ENCODE results near the gene POFUT1.
"Not testable (repeated sequence)": the region's sequence is repeated elsewhere in the genome, so short reads cannot be mapped to it uniquely, and the experiment has no call there.

The POFUT1 gene

DNA sequence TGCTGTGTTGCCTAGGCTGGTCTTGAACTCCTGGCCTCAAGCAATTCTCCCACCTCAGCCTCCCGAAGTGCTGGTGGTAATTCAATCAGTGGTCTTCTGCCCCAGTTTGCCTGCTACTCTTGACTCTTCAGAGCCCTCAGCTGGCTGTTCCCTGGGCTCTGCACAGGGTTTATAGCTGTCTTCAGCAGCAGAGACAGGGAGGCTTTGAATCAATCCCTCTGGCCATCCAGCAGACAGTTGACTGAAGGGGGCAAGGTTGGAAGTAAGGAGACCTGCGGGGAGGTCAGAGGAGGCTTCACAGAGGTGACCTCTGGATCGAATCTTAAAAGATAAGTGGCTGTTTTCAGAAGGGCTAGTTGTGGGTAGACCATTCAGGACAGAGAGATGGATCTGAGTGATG, 43.8 kb downstream of the POFUT1 start:
- Histone ChIP-seq H2AFZ (ENCODE audit: low read length) (no peak overlapping the region), H3K4ac (ENCODE audit: low read length) (no peak overlapping the region), H3K9me3 (replicated peaks in 1 of 2; ENCODE audit: control insufficient read depth in 2 of 2, insufficient read depth in 1 of 2, low read depth in 1 of 2, low read length in 2 of 2) (no peaks in the 10 kb centered on the region), H3K4me2 (ENCODE audit: insufficient read depth, low read length, poor library complexity, severe bottlenecking) (no peak overlapping the region), H3K14ac (ENCODE audit: low read length) (no peak overlapping the region), H2BK15ac (ENCODE audit: low read length) (no peak overlapping the region), H3K27me3 (ENCODE audit: control insufficient read depth in 3 of 3, insufficient read depth in 3 of 3, low read depth in 1 of 3, low read length in 3 of 3) (no peaks in the 10 kb centered on the region), H3K23ac (ENCODE audit: low read depth, low read length, poor library complexity) (no peak overlapping the region), H3K4me1 (ENCODE audit: control insufficient read depth in 2 of 2, insufficient read depth in 1 of 2, low read depth in 1 of 2, low read length in 2 of 2) (no peaks in the 10 kb centered on the region), H3K36me3 (replicated peaks in 1 of 2; ENCODE audit: control insufficient read depth in 2 of 2, insufficient read depth in 2 of 2, low read length in 2 of 2) (no peaks in the 10 kb centered on the region), H3K4me3 (ENCODE audit: low read length in 2 of 2) (no peak overlapping the region), H3K27ac (replicated peaks; ENCODE audit: low read length) (no peak overlapping the region), H4K8ac (ENCODE audit: low read depth, low read length) (no peak overlapping the region), H3K79me1 (ENCODE audit: low read depth, low read length) (no peaks in the 10 kb centered on the region), H3K18ac (ENCODE audit: low read length) (peak overlapping the region; percentile 19), H2BK5ac (ENCODE audit: low read length) (no peak overlapping the region), H2BK12ac (ENCODE audit: low read length) (no peak overlapping the region), H2AK5ac (ENCODE audit: low read depth, low read length) (no peak overlapping the region), H4K91ac (ENCODE audit: low read depth, low read length, poor library complexity) (no peak overlapping the region), H3K9ac (ENCODE audit: low read depth, low read length, poor library complexity) (no peak overlapping the region), H2BK120ac (ENCODE audit: low read depth, low read length) (no peak overlapping the region)
- no peak for DNase-seq (ENCODE audit: low spot score)
- no CpG with 5 or more reads among the region's 3 CpGs for WGBS, 2 donors (ENCODE audit: extremely low coverage in 2 of 2, insufficient read length in 2 of 2, insufficient replicate concordance in 1 of 2)

DNA sequence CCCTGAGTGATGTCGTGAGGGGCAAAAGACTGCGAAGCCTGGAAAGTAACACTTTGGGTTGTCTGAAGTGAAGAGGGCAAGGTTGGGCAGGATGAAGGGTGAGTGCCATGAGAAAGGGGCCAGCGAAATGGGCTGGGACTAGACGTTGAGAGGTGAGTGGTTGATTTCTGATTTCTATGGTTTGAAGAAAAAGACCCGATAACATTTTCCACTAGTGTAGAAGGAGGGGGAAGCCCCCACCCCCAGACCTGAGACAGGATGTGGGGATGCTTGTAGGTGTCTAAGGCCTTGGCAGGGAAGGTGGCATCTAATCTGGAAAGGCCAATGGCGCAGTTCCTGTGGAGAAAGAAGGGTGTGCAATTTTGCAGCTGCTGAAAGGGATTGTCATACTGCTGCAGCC, 44.5 kb downstream of the POFUT1 start:
- Histone ChIP-seq H4K8ac (ENCODE audit: low read depth, low read length) (no peak overlapping the region), H2BK12ac (ENCODE audit: low read length) (no peak overlapping the region), H3K23ac (ENCODE audit: low read depth, low read length, poor library complexity) (no peak overlapping the region), H2BK15ac (ENCODE audit: low read length) (no peak overlapping the region), H3K9ac (ENCODE audit: low read depth, low read length, poor library complexity) (no peak overlapping the region), H3K4me1 (ENCODE audit: control insufficient read depth in 2 of 2, insufficient read depth in 1 of 2, low read depth in 1 of 2, low read length in 2 of 2) (no peaks in the 10 kb centered on the region), H3K18ac (ENCODE audit: low read length) (no peak overlapping the region), H2BK5ac (ENCODE audit: low read length) (no peak overlapping the region), H3K9me3 (replicated peaks in 1 of 2; ENCODE audit: control insufficient read depth in 2 of 2, insufficient read depth in 1 of 2, low read depth in 1 of 2, low read length in 2 of 2) (no peaks in the 10 kb centered on the region), H4K91ac (ENCODE audit: low read depth, low read length, poor library complexity) (no peak overlapping the region), H2AFZ (ENCODE audit: low read length) (no peak overlapping the region), H2BK120ac (ENCODE audit: low read depth, low read length) (no peak overlapping the region), H3K4me3 (ENCODE audit: low read length in 2 of 2) (no peak overlapping the region), H3K79me1 (ENCODE audit: low read depth, low read length) (no peaks in the 10 kb centered on the region), H3K4ac (ENCODE audit: low read length) (no peak overlapping the region), H3K27me3 (ENCODE audit: control insufficient read depth in 3 of 3, insufficient read depth in 3 of 3, low read depth in 1 of 3, low read length in 3 of 3) (no peaks in the 10 kb centered on the region), H3K14ac (ENCODE audit: low read length) (no peak overlapping the region), H2AK5ac (ENCODE audit: low read depth, low read length) (no peak overlapping the region), H3K36me3 (replicated peaks in 1 of 2; ENCODE audit: control insufficient read depth in 2 of 2, insufficient read depth in 2 of 2, low read length in 2 of 2) (no peaks in the 10 kb centered on the region), H3K4me2 (ENCODE audit: insufficient read depth, low read length, poor library complexity, severe bottlenecking) (no peak overlapping the region), H3K27ac (replicated peaks; ENCODE audit: low read length) (no peak overlapping the region)
- no CpG with 5 or more reads among the region's 6 CpGs for WGBS, 2 donors (ENCODE audit: extremely low coverage in 2 of 2, insufficient read length in 2 of 2, insufficient replicate concordance in 1 of 2)
- DNase-seq (ENCODE audit: low spot score): no peak

DNA sequence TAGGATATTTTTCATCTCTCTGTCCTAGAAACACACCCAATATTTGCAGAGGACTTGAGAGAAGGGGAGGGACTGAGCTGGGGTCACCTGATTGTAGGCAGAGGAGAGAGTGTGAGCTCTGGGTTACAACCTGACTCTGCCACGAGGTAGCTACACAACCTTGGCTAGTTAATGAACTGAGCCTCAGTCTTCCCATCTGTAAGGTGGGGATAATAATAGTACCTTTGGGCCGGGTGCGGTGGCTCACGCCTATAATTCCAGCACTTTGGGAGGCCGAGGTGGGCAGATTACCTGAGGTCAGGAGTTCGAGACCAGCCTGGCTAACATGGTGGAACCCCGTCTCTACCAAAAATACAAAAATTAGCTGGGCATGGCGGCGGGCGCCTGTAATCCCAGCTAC, 53.3 kb downstream of the POFUT1 start:
- WGBS, 2 donors (ENCODE audit: extremely low coverage in 2 of 2, insufficient read length in 2 of 2, insufficient replicate concordance in 1 of 2): no CpG with 5 or more reads among the region's 10 CpGs
- DNase-seq (ENCODE audit: low spot score); H2BK12ac ChIP-seq (ENCODE audit: low read length); H4K91ac ChIP-seq (ENCODE audit: low read depth, low read length, poor library complexity); H2BK120ac ChIP-seq (ENCODE audit: low read depth, low read length); H3K18ac ChIP-seq (ENCODE audit: low read length); H3K4ac ChIP-seq (ENCODE audit: low read length); H3K79me1 ChIP-seq (ENCODE audit: low read depth, low read length); H3K4me3 ChIP-seq (ENCODE audit: low read length in 2 of 2); H3K27ac ChIP-seq (replicated peaks; ENCODE audit: low read length); H2AFZ ChIP-seq (ENCODE audit: low read length); H3K4me2 ChIP-seq (ENCODE audit: insufficient read depth, low read length, poor library complexity, severe bottlenecking); H2BK15ac ChIP-seq (ENCODE audit: low read length); H3K9me3 ChIP-seq (replicated peaks in 1 of 2; ENCODE audit: control insufficient read depth in 2 of 2, insufficient read depth in 1 of 2, low read depth in 1 of 2, low read length in 2 of 2); H3K23ac ChIP-seq (ENCODE audit: low read depth, low read length, poor library complexity); H2BK5ac ChIP-seq (ENCODE audit: low read length); H3K36me3 ChIP-seq (replicated peaks in 1 of 2; ENCODE audit: control insufficient read depth in 2 of 2, insufficient read depth in 2 of 2, low read length in 2 of 2); H3K9ac ChIP-seq (ENCODE audit: low read depth, low read length, poor library complexity); H3K14ac ChIP-seq (ENCODE audit: low read length); H3K27me3 ChIP-seq (ENCODE audit: control insufficient read depth in 3 of 3, insufficient read depth in 3 of 3, low read depth in 1 of 3, low read length in 3 of 3); H4K8ac ChIP-seq (ENCODE audit: low read depth, low read length); H2AK5ac ChIP-seq (ENCODE audit: low read depth, low read length); H3K4me1 ChIP-seq (ENCODE audit: control insufficient read depth in 2 of 2, insufficient read depth in 1 of 2, low read depth in 1 of 2, low read length in 2 of 2): not testable (repeated sequence)

DNA sequence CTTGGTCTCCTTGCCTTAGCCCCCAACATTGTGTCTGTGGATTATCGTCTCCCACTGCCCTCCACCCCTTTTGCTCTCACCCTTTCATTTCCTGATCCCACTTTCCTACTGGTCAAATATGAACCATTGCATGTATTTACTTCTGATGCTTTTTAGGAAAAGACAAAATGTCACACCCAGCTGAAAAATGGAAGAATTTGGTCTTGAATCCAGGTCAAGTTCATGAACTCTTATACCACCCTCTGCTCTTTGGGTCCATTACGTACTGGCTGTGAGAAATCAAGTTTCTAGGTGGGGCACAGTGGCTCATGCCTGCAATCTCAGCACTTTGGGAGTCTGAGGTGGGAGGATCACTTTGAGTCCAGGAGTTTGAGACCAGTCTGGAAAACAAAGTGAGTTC, 54.0 kb downstream of the POFUT1 start:
- Histone ChIP-seq H4K91ac (ENCODE audit: low read depth, low read length, poor library complexity) (no peak overlapping the region), H3K23ac (ENCODE audit: low read depth, low read length, poor library complexity) (no peak overlapping the region), H3K14ac (ENCODE audit: low read length) (no peak overlapping the region), H3K4me3 (ENCODE audit: low read length in 2 of 2) (no peak overlapping the region), H3K4me2 (ENCODE audit: insufficient read depth, low read length, poor library complexity, severe bottlenecking) (no peak overlapping the region), H3K36me3 (replicated peaks in 1 of 2; ENCODE audit: control insufficient read depth in 2 of 2, insufficient read depth in 2 of 2, low read length in 2 of 2) (no peaks in the 10 kb centered on the region), H3K18ac (ENCODE audit: low read length) (no peak overlapping the region), H3K9ac (ENCODE audit: low read depth, low read length, poor library complexity) (no peak overlapping the region), H4K8ac (ENCODE audit: low read depth, low read length) (no peak overlapping the region), H3K9me3 (replicated peaks in 1 of 2; ENCODE audit: control insufficient read depth in 2 of 2, insufficient read depth in 1 of 2, low read depth in 1 of 2, low read length in 2 of 2) (no peaks in the 10 kb centered on the region), H2AK5ac (ENCODE audit: low read depth, low read length) (no peak overlapping the region), H3K79me1 (ENCODE audit: low read depth, low read length) (no peaks in the 10 kb centered on the region), H2BK15ac (ENCODE audit: low read length) (no peak overlapping the region), H3K27me3 (ENCODE audit: control insufficient read depth in 3 of 3, insufficient read depth in 3 of 3, low read depth in 1 of 3, low read length in 3 of 3) (no peaks in the 10 kb centered on the region), H2BK120ac (ENCODE audit: low read depth, low read length) (no peak overlapping the region), H2BK5ac (ENCODE audit: low read length) (no peak overlapping the region), H3K27ac (replicated peaks; ENCODE audit: low read length) (no peak overlapping the region), H2AFZ (ENCODE audit: low read length) (no peak overlapping the region), H3K4ac (ENCODE audit: low read length) (no peak overlapping the region), H2BK12ac (ENCODE audit: low read length) (no peak overlapping the region), H3K4me1 (ENCODE audit: control insufficient read depth in 2 of 2, insufficient read depth in 1 of 2, low read depth in 1 of 2, low read length in 2 of 2) (no peaks in the 10 kb centered on the region)
- no CpG with 5 or more reads among the region's 2 CpGs for WGBS, 2 donors (ENCODE audit: extremely low coverage in 2 of 2, insufficient read length in 2 of 2, insufficient replicate concordance in 1 of 2)
- no peak for DNase-seq (ENCODE audit: low spot score)
